Activated naive CD8-positive, alpha-beta T cell treated with anti-CD3 and anti-CD28 coated beads for 36 hours (primary cell): ENCODE results near the gene FAM184A. TPM values are rescaled to one million over a fixed set of nuclear protein-coding genes. Genes with fewer than 3 reads are reported as not detected.
"Not testable (repeated sequence)": the region's sequence is repeated elsewhere in the genome, so short reads cannot be mapped to it uniquely, and the experiment has no call there.

Experiments used
- DNase-seq: peaks from one replicate; pipeline ENCODE4 v3.0.0; 2021
- H3K27ac Mint-ChIP-seq: one replicate; pipeline ENCODE4 v1.8.0; 2022; ENCODE audit warnings: mild to moderate bottlenecking, moderate library complexity, mixed read lengths
- H3K27me3 Mint-ChIP-seq: one replicate; pipeline ENCODE4 v1.8.0; 2022; ENCODE audit warnings: mild to moderate bottlenecking, mixed read lengths
- H3K36me3 Mint-ChIP-seq: one replicate; pipeline ENCODE4 v1.8.0; 2021; ENCODE audit warnings: mild to moderate bottlenecking, mixed read lengths
- H3K4me1 Mint-ChIP-seq: one replicate; pipeline ENCODE4 v1.8.0; 2021; ENCODE audit warnings: mixed read lengths
- H3K4me3 Mint-ChIP-seq: one replicate; pipeline ENCODE4 v1.8.0; 2022; ENCODE audit warnings: mild to moderate bottlenecking, moderate library complexity, mixed read lengths
- H3K9me3 Mint-ChIP-seq: one replicate; pipeline ENCODE4 v1.8.0; 2022; ENCODE audit warnings: mixed read lengths
- total RNA-seq, 2 experiments: library from RNA; stranded (reverse); gene quantifications; one replicate each; pipeline ENCODE4 v1.2.3, GENCODE V29; 2021

Gene FAM184A
- total RNA-seq, 2 experiments from 2014 or later: 2.7 to 3.7 TPM

DNA sequence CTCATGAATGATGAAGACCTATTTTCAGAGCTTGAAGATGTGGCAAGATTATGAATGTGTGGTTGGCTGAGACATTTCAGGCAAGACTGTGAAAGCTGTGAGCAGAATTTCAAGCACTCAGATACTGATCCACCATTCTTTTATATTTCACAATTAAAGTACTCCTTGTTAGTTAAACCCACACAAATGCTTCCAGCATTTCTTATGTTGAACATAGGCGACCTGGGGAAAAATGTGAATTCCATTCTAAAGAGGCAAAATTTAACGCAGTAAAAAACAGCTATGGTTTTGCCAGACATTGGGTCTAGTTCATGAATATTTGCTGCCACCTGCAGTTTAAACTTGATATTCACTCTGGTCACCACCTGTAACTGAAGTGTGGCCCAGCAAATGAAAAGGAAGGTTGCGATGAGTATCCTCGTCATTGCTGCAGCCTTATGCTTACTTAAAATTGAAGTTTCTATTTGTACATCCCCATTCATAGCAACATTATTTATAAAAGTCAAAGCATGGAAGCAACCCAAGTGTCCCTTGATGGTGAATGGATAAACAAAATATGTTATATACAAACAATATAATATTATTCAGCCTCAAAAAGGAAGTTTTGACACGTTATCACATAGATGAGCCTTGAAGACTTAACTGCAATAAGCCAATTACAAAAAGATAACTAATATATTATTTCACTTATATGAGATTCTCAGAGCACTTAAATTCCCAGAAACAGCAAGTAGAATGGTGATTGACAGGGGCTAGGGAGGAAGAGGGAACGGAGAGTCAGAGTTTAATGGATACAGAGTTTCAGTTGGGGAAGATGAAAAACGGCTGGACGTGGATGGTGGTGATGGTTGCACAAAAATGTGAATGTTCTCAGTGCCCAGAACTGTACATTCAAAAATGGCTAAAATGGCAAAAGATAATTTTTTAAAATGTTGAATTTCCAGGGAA lies 32.4 kb upstream of the FAM184A start:
- peak; percentile 32 for DNase-seq
- Mint-ChIP-seq H3K9me3 (no peaks in the 10 kb centered on the region), H3K36me3 (no peaks in the 10 kb centered on the region), H3K27ac (no peak overlapping the region), H3K4me1 (peaks cover 20% of the 10 kb centered on the region), H3K4me3 (no peak overlapping the region), H3K27me3 (peaks cover 4% of the 10 kb centered on the region)

DNA sequence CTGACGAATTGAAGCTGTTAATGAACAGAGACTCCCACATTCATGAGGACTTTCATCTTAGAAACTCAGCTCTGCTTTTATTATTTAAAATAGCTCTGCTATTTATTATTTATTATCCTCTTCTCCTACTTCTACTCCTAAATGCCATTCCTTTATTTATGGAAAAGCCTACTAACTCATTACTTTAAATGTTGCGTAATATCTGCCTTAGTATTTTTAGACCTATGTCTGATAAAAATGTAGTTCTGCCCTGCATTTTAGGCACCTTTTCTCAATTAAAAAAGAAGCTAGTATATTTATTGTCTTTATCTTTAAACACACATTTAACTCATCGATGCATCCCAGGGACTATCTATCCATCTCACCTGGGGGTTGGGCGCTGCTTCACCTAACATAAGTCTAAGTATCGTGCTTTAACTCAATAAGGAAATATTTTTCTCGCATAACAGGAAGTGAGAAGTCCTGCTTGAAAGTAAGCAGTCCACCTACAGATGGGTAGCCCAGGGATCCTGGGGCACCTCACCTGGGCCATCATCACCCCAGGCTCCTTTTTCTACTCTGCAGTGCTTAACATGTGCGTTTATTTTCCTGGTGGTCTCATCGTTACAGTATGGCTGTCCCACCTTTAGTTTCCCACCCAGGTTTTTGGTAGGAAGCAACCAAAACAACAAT lies 31.3 kb upstream of the FAM184A start:
- Mint-ChIP-seq H3K36me3 (no peaks in the 10 kb centered on the region), H3K27ac (no peak overlapping the region), H3K4me3 (no peak overlapping the region), H3K9me3 (no peaks in the 10 kb centered on the region), H3K4me1 (peaks cover 24% of the 10 kb centered on the region), H3K27me3 (peaks cover 4% of the 10 kb centered on the region)
- no peak for DNase-seq

DNA sequence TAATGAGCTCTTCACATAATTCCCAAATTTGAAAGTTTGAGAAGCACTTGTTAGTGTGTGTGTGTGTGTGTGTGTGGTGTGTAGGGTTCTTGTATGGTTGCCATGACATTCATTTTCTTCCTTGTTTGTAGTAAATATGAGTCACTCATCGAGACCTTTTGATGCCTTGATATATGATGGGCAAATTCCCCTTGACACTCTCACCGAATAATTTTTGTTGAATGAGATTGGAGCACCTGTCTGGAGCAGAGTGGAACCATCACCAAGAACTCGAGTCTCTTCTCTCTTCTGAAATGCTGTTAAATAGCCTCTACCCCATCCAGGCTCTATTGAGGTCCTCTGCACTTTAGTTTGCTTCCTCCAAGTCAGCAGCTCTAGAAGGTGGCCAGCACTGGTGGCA lies 29.6 kb upstream of the FAM184A start:
- Mint-ChIP-seq H3K4me1 (peaks cover 21% of the 10 kb centered on the region), H3K36me3 (no peaks in the 10 kb centered on the region)
- DNase-seq: no peak

DNA sequence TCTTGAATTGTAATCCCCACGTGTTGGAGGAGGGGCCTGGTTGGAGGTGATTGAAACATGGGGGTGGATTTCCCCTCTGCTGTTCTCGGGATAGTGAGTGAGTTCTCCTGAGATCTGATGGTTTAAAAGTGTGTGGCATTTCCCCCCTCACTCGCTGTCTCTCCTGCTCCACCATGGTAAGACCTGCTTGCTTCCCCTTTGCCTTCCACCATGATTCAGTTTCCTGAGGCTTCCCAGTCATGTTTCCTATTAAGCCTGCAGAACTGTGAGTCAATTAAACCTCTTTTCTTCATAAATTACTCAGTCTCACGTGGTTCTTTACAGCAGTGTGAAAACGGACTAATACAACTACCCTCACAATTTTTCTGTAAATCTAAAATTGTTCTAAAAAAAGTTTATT lies 26.8 kb upstream of the FAM184A start:
- Mint-ChIP-seq H3K36me3 (no peaks in the 10 kb centered on the region), H3K27me3 (peaks cover 4% of the 10 kb centered on the region), H3K9me3 (no peaks in the 10 kb centered on the region), H3K4me3 (no peak overlapping the region), H3K4me1 (peaks cover 15% of the 10 kb centered on the region), H3K27ac (no peak overlapping the region)
- DNase-seq: no peak

More for the DNA sequence above, 29.6 kb upstream of the FAM184A start:
- H3K27ac Mint-ChIP-seq: no peak overlapping the region
- H3K9me3 Mint-ChIP-seq: no peaks in the 10 kb centered on the region
- H3K4me3 Mint-ChIP-seq: no peak overlapping the region
- H3K27me3 Mint-ChIP-seq: peaks cover 4% of the 10 kb centered on the region

DNA sequence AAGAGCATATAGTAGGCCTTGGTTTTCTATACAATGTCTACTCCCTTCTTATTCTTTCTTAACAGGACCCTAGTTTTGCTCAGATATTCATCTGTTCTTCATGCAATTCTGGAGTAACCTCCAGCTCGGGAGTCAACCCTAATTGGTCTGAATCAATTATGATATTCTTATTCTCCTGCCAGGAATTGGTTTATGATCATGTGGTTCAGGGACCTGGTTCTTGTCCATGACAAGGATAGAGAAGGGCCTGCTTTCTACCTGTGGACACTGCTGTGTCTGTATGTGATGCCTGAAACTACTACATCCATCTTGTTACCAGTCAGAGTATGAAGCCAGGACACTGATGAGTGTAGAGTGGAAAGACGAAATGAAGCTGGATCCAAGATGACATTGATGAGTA lies 24.4 kb upstream of the FAM184A start:
- no peak overlapping the region for H3K27ac Mint-ChIP-seq
- no peaks in the 10 kb centered on the region for H3K36me3 Mint-ChIP-seq
- peaks cover 6% of the 10 kb centered on the region for H3K4me1 Mint-ChIP-seq
- H3K27me3 Mint-ChIP-seq: no peaks in the 10 kb centered on the region
- no peak for DNase-seq
- H3K9me3 Mint-ChIP-seq: no peaks in the 10 kb centered on the region
- no peak overlapping the region for H3K4me3 Mint-ChIP-seq

DNA sequence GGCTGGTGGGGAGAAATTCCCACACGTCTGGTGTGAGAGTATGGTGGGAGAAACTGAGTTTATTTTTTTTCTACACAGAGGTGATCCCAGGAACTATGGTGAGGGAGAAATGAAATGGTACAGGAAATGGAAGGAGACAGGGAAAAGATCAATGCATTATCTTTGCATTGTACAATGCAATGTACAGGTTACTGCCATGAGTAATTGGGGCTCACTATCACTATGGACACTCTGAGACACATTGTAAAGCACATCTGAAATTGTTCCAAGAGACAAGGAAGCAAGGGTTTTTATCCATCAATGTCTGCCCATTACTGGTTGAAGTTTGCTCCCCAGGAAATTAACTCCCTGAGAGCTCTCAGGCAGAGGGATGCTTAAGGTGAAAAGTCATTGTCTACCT lies 21.7 kb upstream of the FAM184A start:
- Mint-ChIP-seq H3K4me1 (peaks cover 13% of the 10 kb centered on the region), H3K27ac (no peak overlapping the region), H3K36me3 (peaks cover 2% of the 10 kb centered on the region), H3K9me3 (peaks cover 4% of the 10 kb centered on the region), H3K27me3 (no peaks in the 10 kb centered on the region), H3K4me3 (no peak overlapping the region)
- no peak for DNase-seq

DNA sequence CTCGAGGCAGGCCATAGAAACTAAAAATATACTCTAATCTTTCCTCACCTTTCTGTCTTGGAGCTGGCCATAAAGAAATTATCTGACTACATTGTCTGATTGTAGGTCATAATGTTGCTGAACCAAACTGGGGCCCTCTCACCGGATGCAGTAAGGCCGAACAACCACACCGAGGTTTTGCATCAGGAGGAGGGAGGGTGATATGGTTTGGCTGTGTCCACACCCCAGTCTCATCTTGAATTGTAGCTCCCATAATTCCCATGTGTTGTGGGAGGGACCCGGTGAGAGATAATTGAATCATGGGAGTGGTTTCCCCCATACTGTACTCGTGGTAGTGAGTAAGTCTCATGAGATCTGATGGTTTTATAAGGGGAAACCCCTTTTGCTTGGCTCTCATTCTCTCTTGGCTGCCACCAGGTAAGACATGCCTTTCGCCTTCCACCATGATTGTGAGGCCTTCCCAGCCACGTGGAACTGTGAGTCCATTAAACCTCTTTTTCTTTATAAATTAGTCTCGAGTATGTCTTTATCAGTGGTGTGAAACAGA lies 19.4 kb upstream of the FAM184A start:
- H3K4me3 Mint-ChIP-seq, H3K36me3 Mint-ChIP-seq, H3K27me3 Mint-ChIP-seq, H3K27ac Mint-ChIP-seq, DNase-seq, H3K9me3 Mint-ChIP-seq: not testable (repeated sequence)
- peaks cover 11% of the 10 kb centered on the region for H3K4me1 Mint-ChIP-seq

DNA sequence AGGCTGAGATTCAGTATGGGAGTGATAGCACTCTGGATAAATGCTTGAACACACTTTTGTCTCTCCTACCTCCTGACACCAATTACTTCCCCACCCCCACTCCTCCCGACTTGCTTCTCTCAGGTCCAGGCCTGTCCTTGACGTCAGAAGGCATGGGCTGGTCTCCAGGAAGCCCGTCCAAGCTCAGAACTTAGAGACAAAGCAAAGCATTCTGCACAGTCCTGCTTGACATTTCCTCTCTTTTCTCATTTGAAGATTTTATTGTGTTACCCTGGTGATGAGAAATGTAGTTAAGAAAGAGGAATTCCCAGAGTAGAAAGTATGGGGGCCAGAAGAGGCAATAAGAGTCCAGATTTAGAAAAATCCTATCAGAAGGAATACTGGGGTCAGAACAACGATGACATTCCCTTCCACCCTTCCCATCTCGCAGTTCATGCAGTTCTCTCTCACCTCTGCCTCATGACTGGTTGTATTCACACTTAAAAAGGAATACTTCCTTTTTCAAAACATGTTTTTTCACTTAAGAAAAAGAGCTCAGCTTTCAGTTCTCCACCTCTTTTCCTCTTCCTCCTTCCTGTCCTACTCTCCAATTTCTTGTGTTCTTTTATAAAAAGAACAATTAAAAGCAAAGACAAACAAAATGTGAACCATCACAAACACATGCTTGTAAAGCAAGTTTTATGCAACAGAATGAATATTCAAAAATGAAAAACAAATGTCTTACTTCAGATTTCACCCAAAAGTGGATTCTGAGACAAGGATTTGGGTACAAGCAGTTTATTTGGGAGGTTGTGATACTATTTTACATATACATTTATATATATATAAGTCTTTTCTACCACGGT lies 18.5 kb upstream of the FAM184A start:
- H3K36me3 Mint-ChIP-seq: peaks cover 2% of the 10 kb centered on the region
- H3K27ac Mint-ChIP-seq: no peak overlapping the region
- H3K4me1 Mint-ChIP-seq: peaks cover 11% of the 10 kb centered on the region

DNA sequence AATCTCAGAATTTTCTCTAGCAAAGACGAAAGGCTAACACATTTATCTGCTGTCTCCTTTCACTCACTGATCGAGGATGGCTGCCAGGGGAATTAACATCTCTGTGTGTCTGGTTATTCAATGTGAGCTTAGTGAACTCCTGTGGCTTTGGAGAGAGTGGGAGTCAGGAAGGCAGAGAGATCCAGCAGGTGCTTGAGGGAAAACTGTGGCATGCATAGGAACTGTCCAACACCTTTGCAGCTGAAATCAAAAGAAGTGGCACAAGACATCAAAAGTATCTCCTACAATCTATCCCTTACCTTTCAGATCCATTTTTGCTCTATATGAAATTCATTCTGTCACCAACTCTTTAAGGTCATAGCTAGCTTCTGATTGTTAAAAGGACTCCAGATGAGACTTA lies 11.8 kb upstream of the FAM184A start:
- Mint-ChIP-seq H3K4me1 (no peaks in the 10 kb centered on the region), H3K4me3 (no peak overlapping the region), H3K27ac (no peak overlapping the region), H3K9me3 (no peaks in the 10 kb centered on the region), H3K36me3 (no peaks in the 10 kb centered on the region), H3K27me3 (no peaks in the 10 kb centered on the region)
- no peak for DNase-seq

More for the DNA sequence above, 18.5 kb upstream of the FAM184A start:
- no peaks in the 10 kb centered on the region for H3K27me3 Mint-ChIP-seq
- H3K9me3 Mint-ChIP-seq: peaks cover 4% of the 10 kb centered on the region
- H3K4me3 Mint-ChIP-seq: no peak overlapping the region
- DNase-seq: no peak

DNA sequence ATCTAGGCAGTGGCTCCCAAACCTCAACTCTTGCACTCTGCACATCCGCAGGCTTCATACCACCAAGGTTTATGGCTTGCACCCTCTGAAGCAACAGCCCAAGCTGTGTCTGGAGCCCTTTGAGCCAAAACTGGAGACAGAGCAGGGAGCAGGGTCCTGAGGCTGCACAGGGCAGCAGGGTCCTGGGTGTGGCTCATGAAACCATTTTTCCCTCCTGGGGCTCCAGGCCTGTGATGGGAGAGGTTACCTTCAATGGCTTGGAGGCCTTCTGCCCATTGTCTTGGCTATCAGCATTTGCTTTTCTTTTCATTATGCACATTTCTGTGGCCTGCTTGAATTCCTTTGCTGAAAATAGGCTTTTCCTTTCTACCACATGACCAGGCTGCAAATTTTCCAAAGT lies 6.3 kb upstream of the FAM184A start:
- H3K36me3 Mint-ChIP-seq: peaks cover 8% of the 10 kb centered on the region
- H3K4me1 Mint-ChIP-seq: no peaks in the 10 kb centered on the region
- peaks cover 11% of the 10 kb centered on the region for H3K9me3 Mint-ChIP-seq
- no peak overlapping the region for H3K27ac Mint-ChIP-seq
- no peaks in the 10 kb centered on the region for H3K27me3 Mint-ChIP-seq
- DNase-seq: no peak
- no peak overlapping the region for H3K4me3 Mint-ChIP-seq

DNA sequence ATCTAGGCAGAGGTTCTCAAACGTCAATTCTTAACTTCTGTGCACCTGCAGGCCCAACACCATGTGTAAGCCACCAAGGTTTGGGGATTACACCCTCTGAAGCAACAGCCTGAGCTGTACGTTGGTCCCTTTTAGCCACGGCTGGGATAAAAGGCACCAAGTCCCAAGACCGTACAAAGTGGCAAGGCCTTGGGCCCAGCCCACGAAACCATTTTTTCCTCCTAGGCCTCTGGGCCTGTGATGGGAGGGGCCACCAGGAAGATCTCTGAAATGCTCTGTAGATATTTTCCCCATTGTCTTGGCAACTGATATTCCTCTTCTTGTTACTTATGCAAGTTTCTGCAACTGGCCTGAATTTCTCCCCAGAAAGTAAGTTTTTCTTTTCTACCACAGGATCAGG lies 4.5 kb upstream of the FAM184A start:
- Mint-ChIP-seq H3K4me1 (peaks cover 7% of the 10 kb centered on the region), H3K36me3 (peaks cover 8% of the 10 kb centered on the region), H3K27ac (no peak overlapping the region), H3K9me3 (peaks cover 11% of the 10 kb centered on the region), H3K27me3 (no peaks in the 10 kb centered on the region), H3K4me3 (no peak overlapping the region)
- no peak for DNase-seq

DNA sequence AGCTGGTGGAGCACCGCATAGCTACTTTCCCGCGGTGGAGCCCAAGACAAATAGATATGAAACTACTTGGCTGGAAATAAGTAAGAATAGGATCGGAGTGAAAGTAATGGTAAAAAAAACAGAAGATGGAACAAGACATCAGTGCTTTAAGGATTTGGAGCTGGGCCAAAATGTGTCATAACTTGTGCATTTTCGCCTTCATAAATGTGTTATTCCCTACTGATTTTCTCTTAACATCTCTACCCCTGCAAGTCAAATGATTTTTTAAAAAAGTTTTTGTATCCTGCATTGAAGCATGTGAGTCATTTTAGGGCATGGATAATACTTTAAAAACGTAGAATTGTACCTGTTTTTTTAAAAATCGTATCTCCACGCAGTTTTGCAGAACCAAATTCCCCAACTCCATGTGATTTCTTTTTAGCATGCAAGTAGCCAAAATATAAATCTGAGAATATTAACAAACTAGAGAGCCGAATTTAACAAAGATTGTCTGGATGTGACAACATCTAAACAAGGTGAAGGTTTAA lies 882 bp upstream of the FAM184A start:
- H3K4me1 Mint-ChIP-seq: peaks cover 27% of the 10 kb centered on the region
- H3K27me3 Mint-ChIP-seq: no peaks in the 10 kb centered on the region
- H3K9me3 Mint-ChIP-seq: peaks cover 11% of the 10 kb centered on the region
- no peak for DNase-seq
- peak overlapping the region; percentile 87 for H3K4me3 Mint-ChIP-seq
- peak overlapping the region; percentile 82 for H3K27ac Mint-ChIP-seq
- peaks cover 8% of the 10 kb centered on the region for H3K36me3 Mint-ChIP-seq

DNA sequence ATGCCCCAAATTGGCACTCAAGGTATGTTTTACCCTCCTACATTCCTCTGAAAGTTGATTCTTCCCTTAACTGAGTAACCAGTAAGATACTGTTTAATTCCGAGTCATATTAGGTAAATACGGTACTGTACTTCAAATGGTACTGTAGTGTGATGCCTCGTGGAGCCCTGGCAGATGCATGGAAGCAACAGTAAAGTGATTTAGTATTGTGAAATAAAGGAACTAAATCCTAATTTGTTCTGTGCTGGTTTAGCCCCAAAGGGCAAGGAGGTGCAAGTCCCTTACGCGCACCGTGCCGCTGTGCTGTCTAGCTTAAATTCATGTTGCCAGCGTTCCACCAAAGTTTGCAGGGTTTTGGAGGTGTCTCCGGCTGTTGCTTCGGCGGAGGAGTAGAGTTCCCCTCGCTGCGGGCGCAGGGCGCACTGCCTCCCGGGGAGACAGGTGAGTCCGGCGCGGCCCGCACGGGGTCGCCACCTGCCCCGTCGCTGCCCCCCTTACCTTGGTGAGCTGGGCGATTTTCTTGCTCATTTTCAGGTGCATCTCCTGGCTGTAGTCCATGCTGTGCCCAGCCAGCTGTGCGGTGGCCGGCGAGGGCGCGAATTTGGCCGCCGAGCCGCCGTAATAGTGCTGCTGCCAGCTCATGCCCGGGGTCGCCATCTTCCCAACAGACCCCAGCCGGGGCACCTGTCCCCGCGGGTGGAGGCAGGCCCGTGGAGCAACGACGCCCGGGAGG lies 655 bp downstream of the FAM184A start:
- Mint-ChIP-seq H3K36me3 (peaks cover 1% of the 10 kb centered on the region), H3K4me3 (peak overlapping the region; percentile 73)

DNA sequence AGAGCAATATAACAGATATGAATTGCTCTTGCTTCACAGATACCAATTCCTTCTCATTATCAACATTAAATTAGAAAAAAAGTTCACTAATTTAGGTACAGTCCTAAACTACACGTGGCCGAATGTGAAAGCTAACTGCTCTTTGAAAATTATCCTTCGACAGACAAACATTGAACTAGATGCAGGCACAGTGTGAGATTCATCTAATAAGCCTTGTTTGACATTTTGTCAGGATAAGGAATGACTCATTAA lies 1.1 kb downstream of the FAM184A start:
- Mint-ChIP-seq H3K4me3 (peak overlapping the region; percentile 73), H3K27me3 (no peaks in the 10 kb centered on the region), H3K4me1 (peaks cover 35% of the 10 kb centered on the region), H3K27ac (peak overlapping the region; percentile 74), H3K9me3 (no peaks in the 10 kb centered on the region), H3K36me3 (peaks cover 1% of the 10 kb centered on the region)
- DNase-seq: no peak

More for the DNA sequence above, 655 bp downstream of the FAM184A start:
- Mint-ChIP-seq H3K9me3 (peaks cover under 1% of the 10 kb centered on the region), H3K27me3 (no peaks in the 10 kb centered on the region), H3K4me1 (peaks cover 35% of the 10 kb centered on the region), H3K27ac (peak overlapping the region; percentile 74)
- peak; percentile 61 for DNase-seq
